ENCODE data around the gene MPP7. TPM values are rescaled to one million over a fixed set of nuclear protein-coding genes. Genes with fewer than 3 reads are reported as not detected.
"Not testable (repeated sequence)": the region's sequence is repeated elsewhere in the genome, so short reads cannot be mapped to it uniquely, and the experiment has no call there.

Gene MPP7
- total RNA-seq = 0.34 and 0.35 TPM in 2 replicates

DNA sequence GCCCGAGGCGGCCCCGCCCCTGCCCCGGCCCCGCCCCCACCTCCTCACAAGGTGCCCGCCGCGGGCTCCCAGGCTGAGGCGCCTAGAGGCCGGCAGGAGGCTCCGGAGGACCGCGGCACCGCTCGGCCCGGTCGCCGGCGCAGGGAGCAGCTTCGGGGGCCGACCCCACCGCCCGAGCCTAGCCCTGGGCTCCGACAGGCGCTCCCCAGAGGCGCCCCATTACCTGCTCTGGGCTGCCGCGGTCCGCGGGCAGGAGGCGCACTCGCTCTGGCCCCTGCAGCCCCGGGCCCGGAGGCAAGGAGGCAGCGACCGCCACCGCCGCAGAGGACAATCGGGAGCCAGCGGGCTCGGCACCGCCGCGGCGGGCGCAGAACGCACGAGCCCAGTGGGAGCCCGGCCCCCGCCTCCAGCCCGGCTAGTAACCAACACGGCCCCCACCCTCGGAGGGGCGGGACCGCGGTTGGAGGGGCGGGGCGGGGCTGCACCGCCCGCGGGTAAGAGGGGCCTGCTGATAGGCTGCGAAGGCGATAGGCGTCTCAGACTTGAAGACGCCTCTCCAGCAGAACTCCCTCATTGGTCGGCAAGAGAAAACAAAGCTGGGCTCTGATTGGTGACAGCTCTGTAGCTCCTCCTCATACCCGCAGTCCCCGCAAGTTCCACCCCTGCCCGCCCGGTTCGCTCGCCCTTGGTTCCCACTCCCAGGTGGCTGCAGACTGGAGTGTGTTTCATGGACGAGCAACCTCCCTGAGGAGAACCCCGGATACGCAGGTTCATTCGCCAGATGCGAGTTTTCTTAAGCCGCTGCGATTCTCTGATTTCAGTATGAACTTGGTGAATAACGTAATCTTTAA, at the start of gene MPP7:
MPP7 (minus strand) TSS at position 427 of the 851 bp plus-strand sequence. CDS start 64,460 bp downstream, outside the sequence.
- peak; percentile 78 for DNase-seq (ENCODE audit: extremely low read depth, low read depth, low spot score)

DNA sequence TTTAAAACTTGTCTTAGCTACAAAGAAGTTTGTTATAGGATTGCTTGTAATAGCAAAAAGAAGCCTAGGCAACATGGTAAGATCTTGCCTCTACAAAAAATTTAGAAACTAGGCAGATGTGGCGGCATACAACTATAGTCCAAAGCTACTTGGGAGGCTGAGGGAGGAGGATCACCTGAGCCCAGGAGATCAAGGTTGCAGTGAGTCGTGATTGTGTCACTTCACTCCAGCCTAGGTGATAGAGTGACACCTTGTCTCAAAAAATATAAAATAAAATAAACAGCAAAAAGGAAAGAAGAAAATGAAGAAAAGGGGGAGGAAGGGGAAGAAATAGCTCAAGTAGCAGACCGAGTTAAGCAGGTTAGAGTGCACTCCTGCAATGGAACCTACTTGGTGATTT, 47.0 kb upstream of the MPP7 start:
- DNase-seq (ENCODE audit: extremely low read depth, low read depth, low spot score) = no peak

DNA sequence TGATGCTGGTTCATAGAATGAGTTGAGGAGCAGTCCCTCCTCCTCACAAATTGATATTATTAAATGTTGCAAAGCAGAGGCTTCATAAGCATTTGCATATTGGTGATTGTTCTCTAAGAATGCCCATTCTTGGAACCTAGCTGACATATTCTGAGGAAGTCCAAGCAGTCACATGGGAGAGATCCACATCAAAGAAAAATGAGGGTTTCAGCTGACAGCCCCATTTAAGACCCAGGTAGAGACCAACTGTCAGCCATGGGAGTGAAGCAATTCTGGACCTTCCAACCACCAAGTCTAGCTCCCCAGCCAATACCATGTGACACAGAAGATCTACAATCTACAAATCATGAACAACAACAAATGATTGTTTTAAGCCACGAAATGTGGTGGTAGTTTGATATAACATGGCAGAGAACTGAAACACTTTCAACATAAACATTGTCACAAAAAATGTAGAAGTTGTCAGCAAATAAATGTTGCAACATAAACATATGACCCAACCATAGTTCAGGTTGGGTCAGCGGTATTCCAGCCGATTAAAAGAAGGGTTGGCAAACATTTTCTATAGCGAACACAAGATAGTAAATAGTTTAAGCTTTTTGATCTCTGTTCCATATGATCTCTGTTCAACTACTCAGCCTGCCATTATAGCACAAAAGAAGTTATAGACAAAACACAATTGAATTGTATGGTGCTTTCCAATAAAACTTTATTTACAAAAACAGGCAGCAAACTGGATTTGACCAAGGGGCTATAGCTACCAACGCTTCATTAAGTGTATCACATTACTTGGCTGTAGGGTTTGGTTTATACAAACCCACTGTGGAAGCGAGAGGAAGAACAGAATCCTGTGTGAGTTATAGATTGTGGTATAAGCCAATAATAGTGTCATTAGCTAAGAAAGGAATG, 41.4 kb upstream of the MPP7 start:
- DNase-seq (ENCODE audit: extremely low read depth, low read depth, low spot score) = no peak

DNA sequence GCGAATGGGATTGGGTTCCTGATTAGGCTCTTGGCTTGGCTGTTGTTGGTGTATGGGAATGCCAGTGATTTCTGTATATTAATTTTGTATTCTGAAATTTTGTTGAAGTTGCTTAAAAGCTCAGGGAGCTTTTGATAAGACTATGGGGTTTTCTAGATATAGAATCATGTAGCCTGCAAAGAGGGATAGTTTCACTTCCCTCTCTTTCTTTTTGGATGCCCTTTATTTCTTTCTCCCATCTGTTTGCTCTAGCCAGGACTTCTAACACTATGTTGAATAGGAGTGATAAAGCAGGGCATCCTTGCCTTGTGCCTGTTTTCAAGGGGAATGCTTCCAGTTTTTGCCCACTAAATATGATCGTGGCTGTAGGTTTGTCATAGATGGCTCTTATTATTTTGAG, 40.4 kb upstream of the MPP7 start:
- no peak for DNase-seq (ENCODE audit: extremely low read depth, low read depth, low spot score)

DNA sequence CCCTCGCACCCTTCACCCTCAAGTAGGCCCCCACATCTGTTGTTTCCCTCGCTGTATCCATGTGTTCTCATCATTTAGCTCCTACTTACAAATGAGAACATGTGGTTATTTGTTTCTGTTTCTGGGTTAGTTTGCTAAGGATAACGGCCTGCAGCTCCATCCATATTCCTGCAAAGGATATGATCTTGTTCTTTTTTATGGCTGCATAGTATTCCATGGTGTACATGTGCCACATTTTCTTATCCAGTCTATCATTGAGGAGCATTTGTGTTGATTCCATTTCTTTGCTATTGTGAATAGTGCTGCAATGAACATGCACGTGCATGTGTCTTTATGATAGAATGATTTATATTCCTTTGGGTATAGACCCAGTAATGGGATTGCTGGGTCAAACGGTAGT, 38.8 kb upstream of the MPP7 start:
- DNase-seq (ENCODE audit: extremely low read depth, low read depth, low spot score) = not testable (repeated sequence)

DNA sequence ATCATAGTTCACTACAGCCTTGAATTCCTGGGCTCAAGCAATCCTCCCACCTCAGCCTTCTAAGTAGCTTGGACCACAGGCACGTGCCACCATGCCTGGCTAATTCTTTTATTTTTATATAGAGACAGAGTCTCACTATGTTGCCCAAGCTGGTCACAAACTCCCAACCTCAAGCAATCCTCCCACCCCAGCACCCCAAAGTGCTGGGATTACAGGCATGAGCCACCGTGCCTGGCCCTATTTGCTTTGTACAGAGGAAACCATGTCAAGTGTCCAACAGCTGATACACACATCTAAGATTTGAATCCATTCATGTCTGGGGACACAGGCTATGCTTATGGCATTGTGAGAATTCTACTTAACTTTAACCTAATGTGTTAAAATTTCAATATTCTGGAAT, 29.9 kb upstream of the MPP7 start:
- no peak for DNase-seq (ENCODE audit: extremely low read depth, low read depth, low spot score)

DNA sequence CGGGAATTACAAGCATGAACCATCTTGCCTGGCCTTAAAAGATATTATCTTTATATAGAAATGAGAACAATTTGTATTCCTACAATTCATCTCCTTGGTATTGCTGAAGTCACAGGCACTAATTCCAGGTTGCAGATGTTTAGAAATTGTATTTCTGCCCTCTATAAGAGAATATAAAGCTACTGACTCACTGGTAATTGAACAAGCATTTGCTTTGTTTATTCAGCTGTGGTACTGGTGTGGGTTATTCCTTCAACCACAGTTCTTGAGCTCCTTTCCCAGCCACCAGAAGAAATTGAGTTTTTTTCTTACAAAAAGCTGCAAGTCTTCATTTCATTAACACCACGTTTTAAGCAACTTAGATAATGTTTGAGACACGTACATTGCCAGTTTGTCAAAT, 29.0 kb upstream of the MPP7 start:
- DNase-seq (ENCODE audit: extremely low read depth, low read depth, low spot score) = no peak

DNA sequence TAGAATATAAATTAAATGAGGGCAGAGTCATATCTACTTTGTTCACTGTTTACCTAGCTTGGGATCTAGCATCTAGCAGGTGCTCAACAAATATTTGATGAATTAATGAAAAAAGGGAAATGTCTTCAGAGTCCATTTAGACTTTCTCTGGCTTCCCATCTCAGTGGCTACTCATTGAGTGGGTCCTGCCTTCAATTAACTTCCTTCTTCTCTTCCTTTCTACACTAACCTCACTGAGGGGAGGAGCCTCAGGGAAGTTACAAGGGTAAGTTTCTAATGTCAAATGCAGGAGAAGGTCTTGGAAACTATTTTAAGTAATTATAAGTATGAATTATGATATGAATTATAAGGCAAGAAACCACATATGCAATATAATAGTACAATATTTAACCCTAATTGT, 28.2 kb upstream of the MPP7 start:
- DNase-seq (ENCODE audit: extremely low read depth, low read depth, low spot score) = no peak

DNA sequence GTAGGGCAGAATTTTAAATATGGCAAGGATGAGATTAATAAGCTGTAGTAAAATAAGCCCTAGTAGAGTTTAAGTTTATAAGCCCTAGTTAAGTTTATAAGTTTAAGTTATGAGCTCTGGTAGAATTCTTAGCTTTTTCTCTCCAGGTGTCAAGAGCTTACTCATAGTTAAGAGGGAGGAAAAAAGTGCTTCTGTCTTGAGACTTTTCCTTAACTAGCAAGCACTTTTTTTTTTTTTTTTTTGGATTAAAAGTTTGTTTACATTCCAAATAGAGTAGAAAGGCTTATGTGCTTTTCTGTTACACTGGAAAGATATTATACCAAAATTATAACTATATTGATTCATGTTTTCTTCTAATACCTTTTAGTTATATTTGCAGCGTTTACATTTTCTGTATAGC, 25.5 kb upstream of the MPP7 start:
- DNase-seq (ENCODE audit: extremely low read depth, low read depth, low spot score) = no peak

DNA sequence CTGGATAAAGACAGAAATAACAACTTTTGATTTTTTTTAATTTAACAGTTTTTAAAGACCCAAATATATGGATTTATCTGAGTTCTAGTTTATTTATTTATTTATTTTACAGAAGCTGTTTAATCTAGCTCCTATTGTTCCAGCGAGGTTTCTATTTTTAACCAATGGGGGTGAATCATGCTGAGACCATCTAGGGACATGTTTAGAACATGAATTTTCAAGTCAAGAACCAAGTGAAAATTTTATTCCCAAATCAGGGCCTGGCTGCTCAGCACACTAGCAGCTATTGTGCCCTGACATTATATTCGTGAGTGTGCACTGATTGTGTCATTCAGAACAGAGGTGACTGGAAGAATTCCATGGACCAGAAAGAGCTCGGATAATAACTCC, 24.6 kb upstream of the MPP7 start:
- DNase-seq (ENCODE audit: extremely low read depth, low read depth, low spot score) = no peak

DNA sequence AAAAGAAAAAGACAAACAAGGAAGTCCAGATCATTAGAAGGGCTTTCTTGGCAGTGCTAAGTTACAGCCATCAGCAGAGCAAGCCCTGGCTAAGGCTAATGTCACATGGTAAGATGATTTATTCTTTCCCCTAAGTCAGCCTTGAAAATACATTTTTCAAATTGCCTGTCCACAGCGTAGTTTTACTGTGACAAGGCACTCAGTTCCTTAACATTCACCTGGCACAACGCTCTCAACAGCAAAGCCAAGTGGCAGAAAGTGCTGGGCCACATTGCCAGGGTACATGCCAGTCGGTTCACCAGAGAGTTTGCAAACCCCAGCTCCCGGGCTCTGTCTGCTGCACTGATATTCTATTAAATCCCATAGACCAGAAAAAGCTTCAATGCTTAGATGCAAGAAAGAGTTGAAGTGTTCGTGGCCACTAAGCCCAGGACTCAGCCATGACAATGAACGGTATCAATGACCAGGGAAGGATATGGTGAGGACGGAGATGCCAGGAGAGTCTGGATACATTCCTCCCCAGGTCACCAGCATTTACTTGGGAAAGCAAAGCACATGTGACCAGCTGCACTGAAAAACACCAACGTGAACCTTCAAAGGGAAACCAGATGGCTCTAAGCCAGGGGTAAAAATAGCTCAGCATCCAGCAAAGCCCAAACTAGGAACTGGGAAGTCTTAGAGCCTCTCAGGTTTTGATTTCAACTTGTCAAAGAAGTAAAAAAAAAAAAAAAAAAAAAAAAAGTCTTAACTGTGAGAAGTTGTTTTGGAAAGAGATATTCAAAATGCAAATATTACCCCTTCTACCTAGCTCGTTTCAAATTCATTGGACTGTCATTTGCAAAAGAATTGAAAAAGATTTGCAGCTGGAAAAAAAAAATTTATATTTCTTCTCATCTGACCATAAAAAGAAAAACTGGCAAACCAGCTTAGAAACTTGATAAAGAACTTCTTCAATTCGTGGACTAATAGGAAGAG, 23.9 kb upstream of the MPP7 start:
- DNase-seq (ENCODE audit: extremely low read depth, low read depth, low spot score) = no peak

DNA sequence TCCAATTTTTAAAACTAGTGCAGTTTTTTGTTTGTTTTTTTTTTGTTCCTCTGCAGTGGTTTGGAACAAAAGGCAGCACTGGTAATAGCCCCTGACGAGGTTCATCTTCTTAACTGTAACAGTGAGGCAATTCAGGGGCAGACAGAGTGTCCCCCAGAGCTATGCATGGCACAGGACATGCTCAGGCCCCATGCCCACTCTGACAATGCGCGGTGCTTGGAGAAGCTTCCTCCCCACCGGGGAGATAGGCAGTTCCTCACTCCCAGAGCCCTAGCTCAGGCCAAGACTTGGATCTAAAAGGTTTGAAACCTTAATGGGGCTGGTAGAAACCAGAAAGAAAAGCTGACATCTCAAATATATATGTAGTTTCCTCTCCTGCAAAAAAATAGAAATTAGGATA, 17.9 kb upstream of the MPP7 start:
- DNase-seq (ENCODE audit: extremely low read depth, low read depth, low spot score) = no peak

DNA sequence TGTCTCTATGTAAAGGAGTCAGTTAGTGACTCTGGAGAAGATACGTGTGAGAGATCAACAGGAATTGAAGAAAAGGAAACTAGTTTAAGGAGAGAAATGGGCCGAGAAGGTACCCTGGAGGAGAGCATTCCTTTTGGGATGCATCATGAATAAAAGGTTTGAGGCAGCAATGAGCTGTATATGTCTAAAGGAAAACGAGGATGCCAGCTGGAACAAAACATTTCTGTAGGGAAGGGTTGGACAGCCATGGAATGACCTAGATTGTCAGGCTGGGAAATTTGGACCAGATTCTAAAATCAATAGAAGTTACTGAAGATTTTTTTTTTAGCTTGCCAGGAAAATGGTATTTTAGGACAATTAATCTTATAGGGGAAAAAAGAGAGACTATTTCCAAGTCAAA, 17.2 kb upstream of the MPP7 start:
- no peak for DNase-seq (ENCODE audit: extremely low read depth, low read depth, low spot score)

DNA sequence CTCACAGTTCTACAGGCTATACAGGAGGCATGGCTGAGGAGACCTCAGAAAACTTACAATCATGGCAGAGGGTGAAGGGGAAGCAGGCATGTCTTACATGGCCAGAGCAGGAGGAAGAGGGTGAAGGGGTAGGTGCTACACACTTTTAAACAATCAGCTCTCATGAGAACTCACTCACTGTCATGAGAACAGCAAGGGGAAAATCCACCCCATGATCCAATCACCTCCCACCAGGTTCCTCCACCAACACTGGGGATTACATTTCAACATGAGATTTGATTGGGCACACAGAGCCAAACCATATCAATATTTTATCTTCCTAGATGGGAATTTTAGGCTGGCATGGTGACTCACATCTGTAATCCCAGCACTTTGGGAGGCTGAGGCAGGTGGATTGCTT, 16.2 kb upstream of the MPP7 start:
- not testable (repeated sequence) for DNase-seq (ENCODE audit: extremely low read depth, low read depth, low spot score)

DNA sequence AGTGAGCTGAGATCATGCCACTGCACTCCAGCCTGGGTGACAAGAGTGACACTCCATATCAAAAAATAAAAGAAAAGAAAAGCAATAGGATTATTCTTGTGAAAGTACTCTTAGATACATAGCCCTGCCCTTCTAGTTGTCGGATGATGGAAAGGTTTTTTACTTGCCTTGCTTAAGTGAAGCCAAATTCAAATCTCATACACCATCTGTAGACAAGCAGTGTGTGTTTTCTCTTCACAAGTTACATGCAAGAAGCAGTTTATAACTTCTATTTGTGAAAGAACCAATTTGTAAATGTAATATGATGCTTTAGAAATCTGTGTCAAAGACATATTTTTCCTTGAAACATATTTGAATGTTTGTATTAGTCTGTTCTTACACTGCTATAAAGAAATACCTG, 15.8 kb upstream of the MPP7 start:
- DNase-seq (ENCODE audit: extremely low read depth, low read depth, low spot score) = no peak

DNA sequence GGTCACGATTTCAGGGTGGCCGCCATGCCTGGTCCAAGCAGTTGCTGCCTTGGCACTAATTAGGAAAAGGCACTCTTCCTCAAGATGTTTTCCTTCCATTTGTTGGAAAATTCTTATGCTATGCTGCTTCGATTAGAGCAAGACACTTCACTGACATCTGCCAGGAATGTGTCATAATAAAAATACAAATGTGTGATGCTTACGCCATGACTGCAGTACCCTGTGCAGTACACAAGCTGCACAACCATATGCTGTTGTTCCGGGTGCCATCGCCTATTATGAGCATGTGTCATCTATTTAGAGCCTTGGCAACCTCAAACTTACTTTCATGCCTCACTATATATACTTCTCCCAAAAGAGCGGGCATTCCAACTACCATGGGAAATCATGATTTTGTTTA, 14.9 kb upstream of the MPP7 start:
- no peak for DNase-seq (ENCODE audit: extremely low read depth, low read depth, low spot score)

DNA sequence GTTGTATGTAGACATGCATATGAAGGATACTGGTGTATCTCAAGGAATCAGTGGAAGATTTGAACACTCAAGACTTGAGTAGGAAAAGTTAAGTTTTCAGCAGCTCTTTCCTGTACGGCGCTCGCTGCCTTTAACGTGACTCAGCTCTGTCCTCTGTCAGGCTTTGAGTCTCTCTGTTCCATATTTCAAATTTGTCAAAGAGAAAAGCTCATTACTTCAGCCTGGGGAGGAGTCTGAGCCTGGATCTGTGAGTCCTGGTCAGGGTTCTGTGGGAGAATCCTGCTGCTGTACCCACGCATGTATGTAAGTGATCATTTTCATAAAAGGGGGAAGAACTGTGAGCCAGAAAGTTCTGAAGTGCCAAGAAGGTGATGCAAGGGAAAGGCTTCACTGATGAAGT, 13.8 kb upstream of the MPP7 start:
- DNase-seq (ENCODE audit: extremely low read depth, low read depth, low spot score) = no peak

DNA sequence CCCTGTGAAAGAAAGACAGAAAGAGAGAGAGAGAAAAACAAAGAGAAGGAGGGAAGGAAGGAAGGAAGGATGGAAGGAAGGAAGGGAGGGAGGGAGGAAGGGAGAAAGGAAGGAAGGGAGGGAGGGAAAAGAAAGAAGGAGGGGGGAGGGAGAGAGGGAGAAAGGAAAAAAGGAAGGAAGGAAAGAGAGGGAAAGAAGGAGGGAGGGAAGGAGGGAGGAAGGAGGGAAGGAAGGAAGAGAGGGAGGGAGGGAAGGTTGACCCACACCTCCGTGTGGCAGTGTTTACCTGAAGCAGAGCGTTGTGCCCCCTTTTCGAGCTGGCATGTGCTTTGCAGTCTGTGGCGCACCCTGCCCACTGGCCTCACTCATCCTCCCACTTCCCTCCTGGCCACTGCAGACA, 12.3 kb upstream of the MPP7 start:
- DNase-seq (ENCODE audit: extremely low read depth, low read depth, low spot score) = no peak

DNA sequence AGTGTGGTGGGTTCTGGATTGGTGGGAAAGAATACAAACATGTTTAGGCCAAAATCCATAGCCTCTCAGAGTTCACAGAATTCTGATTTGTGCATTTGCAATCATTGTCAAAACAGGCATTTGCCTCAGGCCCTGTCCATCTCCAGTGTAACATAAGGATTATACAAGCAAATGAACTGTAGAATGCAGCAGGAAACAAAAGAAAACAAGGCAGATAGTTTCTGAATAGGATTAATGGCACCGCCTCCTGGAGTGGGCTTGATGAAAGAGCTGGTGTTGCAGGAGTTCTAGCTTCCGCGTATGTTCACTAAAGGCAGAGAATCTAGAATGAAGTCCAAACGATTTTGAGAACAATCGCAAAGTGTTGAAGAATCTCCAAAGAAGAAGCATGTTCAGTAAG, 11.3 kb upstream of the MPP7 start:
- no peak for DNase-seq (ENCODE audit: extremely low read depth, low read depth, low spot score)

DNA sequence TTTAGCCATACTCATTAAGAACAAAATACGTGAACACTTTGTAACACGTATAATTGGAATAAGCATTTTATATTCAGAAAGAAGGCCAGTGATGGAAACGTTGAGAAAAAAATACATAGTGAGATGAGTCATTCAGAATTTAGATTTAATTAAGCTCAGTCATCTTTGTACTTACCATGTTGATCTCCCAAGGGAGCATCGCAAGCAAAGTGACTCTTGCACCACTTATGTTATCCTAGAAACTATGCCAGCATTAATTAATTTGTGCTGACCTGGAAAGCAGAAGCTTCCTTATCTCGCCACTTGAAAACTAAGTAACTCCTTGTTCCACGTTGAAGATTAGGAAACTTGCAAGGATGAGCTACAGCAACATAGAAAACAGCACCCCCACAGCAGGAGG, 9.7 kb upstream of the MPP7 start:
- DNase-seq (ENCODE audit: extremely low read depth, low read depth, low spot score) = no peak

DNA sequence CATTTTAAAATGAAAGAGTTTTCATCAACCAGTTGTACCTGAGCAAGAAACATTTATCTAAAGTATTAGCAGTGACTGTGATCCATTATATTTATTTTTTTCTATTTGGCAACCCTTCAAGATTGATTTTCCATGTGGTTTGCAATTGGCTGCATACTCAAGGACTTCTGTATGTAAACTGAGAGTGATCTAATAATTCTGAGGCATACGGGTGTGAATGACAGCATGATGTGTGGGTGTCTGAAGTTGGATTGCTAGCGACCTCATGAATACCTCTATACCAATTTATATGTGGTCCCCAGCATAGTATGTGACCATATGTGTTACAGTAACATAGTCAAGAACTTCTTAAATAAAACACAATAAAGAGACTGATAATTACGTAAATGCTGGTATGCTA, 8.2 kb upstream of the MPP7 start:
- DNase-seq (ENCODE audit: extremely low read depth, low read depth, low spot score) = no peak

Measured in glomerular endothelial cell (primary cell).